A673 (cell line): ENCODE measurements around the gene CLSTN1. TPM values are rescaled to one million over a fixed set of nuclear protein-coding genes. Genes with fewer than 3 reads are reported as not detected.
A peak's percentile ranks its signal among the peaks of the same experiment; 100 is the strongest.

Source experiments
- BruUV-seq: library from RNA; stranded (reverse); fragments of 400-500 nt; replicated peaks from 2 replicates; lab custom pipeline; 2021; lab: Mats Ljungman, UMichigan
- CTCF ChIA-PET: fragments of 300-600 bp; sonication (Branson Sonifier 250); formaldehyde crosslinking; loops from one replicate; lab custom pipeline; 2022; ENCODE audit warnings: antibody characterized with exemption; lab: Charles Lee
- POLR2A ChIA-PET: fragments of 300-600 bp; sonication (Branson Sonifier 250); formaldehyde crosslinking; loops from one replicate; lab custom pipeline; 2022; ENCODE audit warnings: antibody characterized with exemption; ENCODE audit not compliant: low non-redundant PET; lab: Charles Lee
- DNase-seq: peaks from one replicate; pipeline ENCODE4 v3.0.0-alpha.2; 2015; ENCODE audit warnings: low spot score
- H3K27ac ChIP-seq: fragments of 200-600 bp; sonication (generic); 2 replicates; pipeline ENCODE4 v1.5.1; 2016; ENCODE audit warnings: mixed run types, low read depth, mild to moderate bottlenecking, mixed read lengths, antibody characterized with exemption, low read length; ENCODE audit not compliant: poor library complexity, severe bottlenecking
- H3K27me3 ChIP-seq: fragments of 200-600 bp; sonication (generic); replicated peaks from 2 replicates; pipeline ENCODE4 v1.6.1; 2017; ENCODE audit warnings: mixed run types, low read depth, mild to moderate bottlenecking, mixed read lengths, antibody characterized with exemption, low read length; ENCODE audit not compliant: insufficient read depth, poor library complexity
- H3K36me3 ChIP-seq: fragments of 200-600 bp; sonication (generic); 2 replicates; pipeline ENCODE4 v1.6.1; 2016; ENCODE audit warnings: mixed run types, mild to moderate bottlenecking, mixed read lengths, antibody characterized with exemption, low read length; ENCODE audit not compliant: insufficient read depth, poor library complexity, severe bottlenecking
- H3K4me1 ChIP-seq: fragments of 200-600 bp; sonication (generic); 2 replicates; pipeline ENCODE4 v1.6.1; 2017; ENCODE audit warnings: mixed run types, mild to moderate bottlenecking, mixed read lengths, antibody characterized with exemption, low read length; ENCODE audit not compliant: insufficient read depth, poor library complexity, severe bottlenecking
- H3K4me3 ChIP-seq: fragments of 200-600 bp; sonication (generic); 2 replicates; pipeline ENCODE4 v1.5.1; 2016; ENCODE audit warnings: low read depth, mixed run types, mild to moderate bottlenecking, mixed read lengths, low read length; ENCODE audit not compliant: poor library complexity, severe bottlenecking
- H3K9me3 ChIP-seq: fragments of 200-600 bp; sonication (generic); 2 replicates; pipeline ENCODE4 v1.6.1; 2016; ENCODE audit warnings: mixed run types, low read depth, mild to moderate bottlenecking, mixed read lengths, antibody characterized with exemption, low read length; ENCODE audit not compliant: poor library complexity, severe bottlenecking
- EZH2 ChIP-seq: fragments of 200-600 bp; sonication (generic); IDR thresholded peaks from 2 replicates; pipeline ENCODE4 v1.6.1; 2017; ENCODE audit warnings: borderline replicate concordance, low read depth, mild to moderate bottlenecking, mixed read lengths, antibody characterized with exemption, low read length; ENCODE audit not compliant: poor library complexity, severe bottlenecking
- intact Hi-C: fragments of 100-400 bp; cut with micrococcal nuclease; formaldehyde crosslinking; loops from one replicate; pipeline ENCODE4 v1.10.0; 2022; ENCODE audit not compliant: unreplicated experiment
- total RNA-seq: library from RNA; stranded (reverse); gene quantifications from 2 replicates; pipeline ENCODE4 v1.2.3, GENCODE V29; 2021
- TF ChIP-seq, protein P1 (sequence below): fragments of 300-800, 200-600 bp; sonication (generic); conservative IDR thresholded peaks from 2 replicates; pipeline ENCODE4 v1.5.1; 2017; ENCODE audit warnings: low read depth, mild to moderate bottlenecking, antibody characterized with exemption, low read length, moderate library complexity, mixed read lengths

The CLSTN1 gene
- total RNA-seq, 1 experiment from 2014 or later: 77.4 TPM

DNA sequence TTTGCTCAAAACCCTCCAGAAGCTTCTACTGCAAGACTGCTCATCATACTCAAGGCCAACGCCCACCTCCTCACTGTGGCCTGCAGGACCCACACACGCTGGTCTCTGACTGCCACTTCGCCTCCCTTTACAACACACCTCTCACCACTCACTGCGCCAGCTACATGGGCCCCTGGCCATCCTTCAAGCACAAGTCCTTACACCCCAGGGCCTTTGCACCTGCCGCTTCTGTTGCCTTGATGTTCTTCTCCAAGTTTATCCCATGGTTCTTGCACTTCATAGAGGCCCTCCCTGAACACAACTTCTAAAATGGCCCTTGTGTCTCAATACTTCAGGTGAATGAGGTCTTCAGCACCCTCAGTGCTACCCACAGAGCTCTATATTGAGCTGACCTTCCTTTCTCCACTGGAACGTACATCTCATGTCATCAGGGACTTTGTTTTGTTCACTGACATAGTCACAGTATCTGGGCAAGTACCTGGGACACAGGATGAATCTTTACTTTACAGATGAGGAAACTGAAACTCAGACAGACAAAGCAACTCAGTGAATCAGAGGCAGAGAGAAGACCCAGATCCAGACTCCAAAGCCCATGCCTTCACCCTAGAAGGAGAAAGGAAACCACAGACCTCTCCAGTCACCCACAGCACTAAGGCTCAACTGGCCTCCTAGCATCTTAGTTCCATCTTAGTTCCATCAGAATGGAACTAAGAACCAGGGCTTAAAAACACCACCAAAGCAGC, 34.7 kb upstream of the CLSTN1 start:
- Histone ChIP-seq H3K9me3 (no peaks in the 10 kb centered on the region), H3K27me3 (no peaks in the 10 kb centered on the region), H3K4me3 (no peak overlapping the region), H3K4me1 (peaks cover 8% of the 10 kb centered on the region), H3K27ac (no peak overlapping the region), H3K36me3 (no peaks in the 10 kb centered on the region)
- no peak for DNase-seq
- no TSS peak for BruUV-seq
- ChIA-PET CTCF (no interaction called here), POLR2A (no interaction called here)
- intact Hi-C loops: no loop called here
- TF ChIP-seq, protein P1, sequence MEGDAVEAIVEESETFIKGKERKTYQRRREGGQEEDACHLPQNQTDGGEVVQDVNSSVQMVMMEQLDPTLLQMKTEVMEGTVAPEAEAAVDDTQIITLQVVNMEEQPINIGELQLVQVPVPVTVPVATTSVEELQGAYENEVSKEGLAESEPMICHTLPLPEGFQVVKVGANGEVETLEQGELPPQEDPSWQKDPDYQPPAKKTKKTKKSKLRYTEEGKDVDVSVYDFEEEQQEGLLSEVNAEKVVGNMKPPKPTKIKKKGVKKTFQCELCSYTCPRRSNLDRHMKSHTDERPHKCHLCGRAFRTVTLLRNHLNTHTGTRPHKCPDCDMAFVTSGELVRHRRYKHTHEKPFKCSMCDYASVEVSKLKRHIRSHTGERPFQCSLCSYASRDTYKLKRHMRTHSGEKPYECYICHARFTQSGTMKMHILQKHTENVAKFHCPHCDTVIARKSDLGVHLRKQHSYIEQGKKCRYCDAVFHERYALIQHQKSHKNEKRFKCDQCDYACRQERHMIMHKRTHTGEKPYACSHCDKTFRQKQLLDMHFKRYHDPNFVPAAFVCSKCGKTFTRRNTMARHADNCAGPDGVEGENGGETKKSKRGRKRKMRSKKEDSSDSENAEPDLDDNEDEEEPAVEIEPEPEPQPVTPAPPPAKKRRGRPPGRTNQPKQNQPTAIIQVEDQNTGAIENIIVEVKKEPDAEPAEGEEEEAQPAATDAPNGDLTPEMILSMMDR: no peak
- TF ChIP-seq EZH2: no peak

GRCh38 chr1:9855186-9855585, 31.4 kb upstream of the CLSTN1 start:
- TF ChIP-seq, protein P1: no peak
- no peak for TF ChIP-seq EZH2
- no peaks in the 10 kb centered on the region for H3K9me3 ChIP-seq

DNA sequence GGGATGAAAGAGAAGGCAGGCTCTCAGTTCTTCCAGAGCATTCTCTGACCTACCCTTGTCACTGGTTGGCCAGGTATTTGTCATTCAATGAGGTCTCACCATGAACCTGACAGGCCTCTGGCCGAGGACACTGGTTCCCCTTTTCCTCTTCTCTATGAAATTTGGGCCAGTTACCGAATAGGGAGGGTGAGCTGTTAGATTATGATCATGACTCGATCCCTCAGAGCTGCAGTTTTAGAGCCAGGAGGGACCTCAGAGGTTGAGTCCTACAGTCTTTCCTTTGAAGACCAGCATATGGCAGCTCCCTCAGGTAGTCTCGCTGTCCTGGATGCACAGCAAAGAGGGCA, 29.5 kb upstream of the CLSTN1 start:
- Histone ChIP-seq H3K36me3 (no peaks in the 10 kb centered on the region), H3K4me3 (no peak overlapping the region), H3K27ac (peak overlapping the region; percentile 35), H3K9me3 (no peaks in the 10 kb centered on the region), H3K27me3 (no peaks in the 10 kb centered on the region), H3K4me1 (peaks cover 17% of the 10 kb centered on the region)
- no peak for DNase-seq
- CTCF ChIA-PET: no interaction called here
- intact Hi-C loops: no loop called here
- BruUV-seq: no TSS peak
- POLR2A ChIA-PET: no interaction called here
- TF ChIP-seq, protein P1: no peak
- no peak for TF ChIP-seq EZH2

More at GRCh38 chr1:9855186-9855585, 31.4 kb upstream of the CLSTN1 start:
- Histone ChIP-seq H3K27me3 (no peaks in the 10 kb centered on the region), H3K27ac (no peak overlapping the region), H3K4me3 (no peak overlapping the region), H3K4me1 (peaks cover 25% of the 10 kb centered on the region), H3K36me3 (no peaks in the 10 kb centered on the region)
- ChIA-PET CTCF (no interaction called here), POLR2A (no interaction called here)
- intact Hi-C loops: no loop called here
- BruUV-seq: no TSS peak
- DNase-seq: no peak
